GM15510 (cell line): ENCODE data around the gene STARD5.

Source experiments
- POLR2A ChIP-seq: IDR thresholded peaks from 3 replicates; pipeline ENCODE4 v1.6.1; 2011; ENCODE audit warnings: borderline replicate concordance; ENCODE audit not compliant: insufficient read length; ENCODE audit errors: extremely low read depth

The STARD5 gene

DNA sequence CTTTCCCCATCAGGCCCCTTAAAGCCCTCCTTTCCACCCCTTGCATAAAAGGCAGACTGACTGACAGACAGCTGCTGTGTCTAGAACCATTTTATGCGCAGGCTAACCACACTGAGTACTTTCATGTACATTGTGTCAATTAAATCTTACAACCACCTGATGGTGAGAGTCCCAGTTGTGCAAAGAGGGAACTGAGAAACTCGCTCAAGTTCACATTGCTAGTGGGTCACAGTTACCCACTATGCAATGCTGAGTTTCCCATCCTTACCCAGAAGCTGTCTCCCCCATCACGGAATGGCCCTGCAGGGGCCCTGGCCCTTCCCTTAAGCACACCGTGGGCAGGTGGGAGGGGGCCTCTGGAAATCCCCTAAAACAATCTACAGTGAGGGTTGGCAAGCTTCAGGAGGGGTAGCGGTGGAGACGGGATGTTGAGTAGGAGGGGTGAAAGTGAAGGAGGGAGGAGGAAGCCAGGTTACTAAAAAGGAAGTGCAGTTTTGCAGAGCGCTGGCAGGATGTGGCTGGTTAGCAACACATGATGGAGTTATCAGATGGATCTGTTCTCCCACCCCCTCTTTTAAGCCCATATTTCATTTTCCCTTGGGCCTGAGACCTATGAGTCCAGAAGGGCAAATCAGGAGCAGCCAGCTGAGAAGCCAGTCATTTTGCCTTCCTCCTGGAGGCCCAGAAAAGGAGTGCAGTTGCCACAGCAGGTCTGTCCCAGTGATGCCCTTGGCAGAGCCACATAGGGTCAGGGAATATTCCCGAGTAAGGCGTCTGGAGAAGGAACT, 30.0 kb downstream of the STARD5 start:
- no peak for TF ChIP-seq POLR2A

DNA sequence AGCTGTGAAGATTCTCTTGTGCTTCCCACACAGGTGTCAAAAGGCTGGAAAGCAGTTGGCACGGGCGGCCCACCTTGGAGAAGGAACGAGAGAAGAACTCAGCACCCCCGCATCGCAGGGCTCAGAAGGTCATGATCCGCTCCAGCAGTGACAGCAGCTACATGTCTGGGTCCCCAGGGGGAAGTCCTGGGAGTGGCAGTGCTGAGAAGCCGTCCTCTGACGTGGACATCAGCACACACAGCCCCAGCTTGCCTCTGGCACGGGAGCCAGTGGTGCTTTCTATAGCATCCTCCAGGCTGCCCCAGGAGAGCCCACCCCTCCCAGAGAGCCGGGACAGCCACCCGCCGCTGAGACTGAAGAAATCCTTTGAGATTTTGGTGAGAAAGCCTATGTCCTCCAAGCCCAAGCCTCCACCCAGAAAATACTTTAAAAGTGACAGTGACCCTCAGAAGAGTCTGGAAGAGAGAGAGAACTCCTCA, 31.4 kb downstream of the STARD5 start:
- peak; percentile 55 for TF ChIP-seq POLR2A

DNA sequence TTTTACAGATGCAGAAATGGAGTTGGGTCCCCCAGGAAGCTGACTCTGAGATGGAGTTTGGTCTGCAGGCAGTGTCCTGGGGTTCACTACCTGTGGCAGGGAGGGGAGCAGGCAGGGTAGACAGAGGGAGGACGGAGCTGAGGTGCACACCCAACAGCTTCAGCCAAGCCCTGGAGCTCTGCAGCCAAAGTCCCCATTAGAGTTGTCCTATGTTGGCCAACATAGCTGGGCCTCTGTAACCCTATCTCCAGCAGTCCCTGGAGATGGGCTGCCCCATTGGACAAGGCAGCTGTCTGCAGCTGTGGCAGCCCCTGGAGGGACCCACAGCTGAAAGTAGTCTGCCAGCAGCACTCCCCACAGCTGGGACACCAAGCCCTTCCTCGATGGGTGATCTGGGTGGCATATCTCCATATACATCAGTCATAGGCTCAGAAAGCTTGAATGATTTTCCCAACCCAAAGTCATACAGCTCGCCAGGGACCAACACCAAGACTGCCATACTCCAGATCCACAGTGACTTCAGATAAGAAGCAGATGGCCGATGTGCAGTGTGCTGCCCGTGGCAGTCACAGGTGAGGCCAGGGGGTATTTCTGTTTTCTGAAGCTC, 31.9 kb downstream of the STARD5 start:
- no peak for TF ChIP-seq POLR2A

DNA sequence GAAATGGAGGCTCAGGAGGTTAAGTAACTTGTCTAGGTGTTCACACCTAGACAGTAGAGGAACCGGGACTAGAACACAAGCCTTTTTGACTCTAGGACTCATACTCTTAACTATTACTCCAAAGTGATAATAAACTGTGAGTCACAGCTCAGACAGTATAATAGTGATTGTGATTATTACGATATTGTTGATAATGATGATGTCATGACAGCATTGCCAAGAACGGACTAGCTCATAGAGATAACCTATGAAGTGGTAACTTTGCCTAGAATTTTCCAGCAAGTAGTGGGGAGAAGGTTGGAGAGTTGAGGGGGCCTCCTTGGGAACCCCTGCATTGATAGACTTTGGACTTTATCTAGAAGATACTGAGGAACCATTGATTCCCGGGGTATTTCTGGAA, 34.0 kb downstream of the STARD5 start:
- no peak for TF ChIP-seq POLR2A

DNA sequence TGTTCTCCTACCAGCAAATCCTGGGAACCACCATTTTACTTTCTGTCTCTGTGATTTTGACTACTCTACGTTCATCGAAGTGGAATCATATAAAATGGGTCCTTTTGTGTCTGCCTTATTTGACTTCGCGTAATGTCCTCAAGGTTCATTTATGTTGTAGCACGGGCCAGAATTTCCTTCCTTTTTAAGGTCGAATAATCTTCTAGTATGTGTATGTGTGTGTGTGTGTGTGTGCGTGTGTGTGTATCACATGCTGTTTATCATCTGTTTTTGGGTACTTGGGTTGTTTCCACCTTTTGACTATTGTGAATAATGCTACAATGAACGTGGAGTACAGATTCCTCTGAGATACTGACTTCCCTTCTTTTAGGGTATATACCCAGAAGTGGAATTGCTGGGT, 35.3 kb downstream of the STARD5 start:
- no peak for TF ChIP-seq POLR2A

DNA sequence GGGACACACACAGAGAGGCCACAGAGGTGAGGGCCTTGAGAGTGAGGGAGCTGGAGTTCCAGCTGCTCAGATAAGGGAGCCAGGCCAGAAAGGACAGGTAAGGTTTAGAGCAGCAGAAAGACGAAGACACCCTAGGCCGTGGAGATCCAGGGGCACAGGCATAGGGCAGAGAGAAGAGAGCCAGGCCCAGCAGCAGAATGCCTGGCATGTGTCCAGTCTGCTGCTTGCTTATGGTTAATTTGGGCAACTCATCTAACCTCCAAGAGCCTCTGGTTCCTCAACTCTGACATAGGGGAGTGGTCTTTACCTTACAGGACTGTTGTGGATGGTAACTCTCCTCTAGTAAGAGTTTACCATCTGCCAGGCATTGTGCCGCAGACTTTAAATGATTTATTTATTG, 35.9 kb downstream of the STARD5 start:
- TF ChIP-seq POLR2A, result no peak

DNA sequence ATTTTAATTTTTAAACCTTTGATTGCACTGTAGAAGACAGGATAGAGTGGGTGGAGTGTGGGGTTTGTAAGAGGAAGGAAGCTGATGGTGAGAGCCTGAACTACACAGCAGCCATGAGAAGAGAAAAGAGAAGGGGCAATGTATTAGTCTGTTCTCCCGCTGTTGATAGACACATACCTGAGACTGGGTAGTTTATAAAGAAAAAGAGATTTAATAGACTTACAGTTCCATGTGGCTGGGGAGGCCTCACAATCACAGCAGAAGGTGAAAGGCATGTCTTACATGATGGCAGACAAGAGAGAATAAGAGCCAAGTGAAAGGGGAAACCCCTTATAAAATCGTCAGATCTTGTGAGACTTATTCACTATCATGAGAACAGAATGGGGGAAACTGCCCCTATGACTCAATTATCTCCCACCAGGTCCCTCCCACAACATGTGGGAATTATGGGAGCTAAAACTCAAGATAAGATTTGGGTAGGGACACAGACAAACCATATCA, 37.3 kb downstream of the STARD5 start:
- no peak for TF ChIP-seq POLR2A

DNA sequence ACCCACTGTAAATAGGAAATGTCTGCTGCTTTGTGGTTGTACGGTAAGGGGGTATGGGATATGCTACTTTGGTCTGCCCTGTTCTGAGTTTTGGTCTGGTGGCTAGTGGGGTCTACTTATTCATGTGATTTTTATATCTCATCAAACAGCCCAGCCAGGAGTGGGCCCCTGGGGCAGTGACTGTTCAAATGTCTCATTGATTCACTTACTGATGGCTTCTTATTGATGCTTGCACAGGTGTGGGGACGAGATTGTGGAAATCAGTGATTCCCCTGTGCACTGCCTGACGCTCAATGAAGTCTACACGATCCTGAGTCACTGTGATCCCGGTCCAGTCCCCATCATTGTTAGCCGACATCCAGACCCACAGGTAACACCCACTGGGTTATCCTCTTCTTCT, 38.5 kb downstream of the STARD5 start:
- no peak for TF ChIP-seq POLR2A

DNA sequence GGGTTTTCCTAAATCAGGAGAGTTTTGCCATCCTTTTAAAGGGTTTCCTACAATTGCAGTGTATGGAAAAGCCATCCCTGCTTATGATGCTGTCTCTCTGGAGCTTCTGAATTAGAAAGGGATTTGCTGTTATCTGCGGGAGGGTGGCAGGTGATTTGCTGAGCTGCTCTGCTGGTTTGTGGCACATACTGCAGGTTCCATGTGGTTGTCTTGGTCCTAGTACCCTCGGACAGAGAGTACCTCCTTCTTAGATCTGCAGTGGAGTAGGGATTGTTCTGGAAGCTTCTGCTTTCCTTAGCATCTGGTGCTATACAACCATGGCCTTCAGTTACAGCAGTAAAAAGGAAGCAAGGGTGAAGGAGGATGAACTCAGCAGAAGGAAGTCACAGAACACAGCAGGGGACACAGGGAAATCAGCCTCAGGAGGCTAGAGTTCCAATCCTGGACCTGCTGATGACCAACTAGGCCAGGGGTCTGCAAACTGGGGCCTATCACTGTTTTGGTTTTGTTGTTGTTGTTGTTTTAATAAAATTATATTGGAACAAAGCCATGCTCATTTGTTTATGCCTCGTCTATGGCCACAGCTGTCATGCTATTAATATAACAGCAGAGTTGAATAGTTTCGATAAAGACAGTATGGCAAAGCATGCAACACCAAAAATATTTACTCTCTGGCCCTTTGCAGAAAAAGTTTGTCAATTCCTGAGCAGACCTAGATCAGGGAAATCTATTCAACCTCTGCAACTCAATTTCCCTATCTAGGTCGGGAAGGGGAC, 39.5 kb downstream of the STARD5 start:
- no peak for TF ChIP-seq POLR2A

DNA sequence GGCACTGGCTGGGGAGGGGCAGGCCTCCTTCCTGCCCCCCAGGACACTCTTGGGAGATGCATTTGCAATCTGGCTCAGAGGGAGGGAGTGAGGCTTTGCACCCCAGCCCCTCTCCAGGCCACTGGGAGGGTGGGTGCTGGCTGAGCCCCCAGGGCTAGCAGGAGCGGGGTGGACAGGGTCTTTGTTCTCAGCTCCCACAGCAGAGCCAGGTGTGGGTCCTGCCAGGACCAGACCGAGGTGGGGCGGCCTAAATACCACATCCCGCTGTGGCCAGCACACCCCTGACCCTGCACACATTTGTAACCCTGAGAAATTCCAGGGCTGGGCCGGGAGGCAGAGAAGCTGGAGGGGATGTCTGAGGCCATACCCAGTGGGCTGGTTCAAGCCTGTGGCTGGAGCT, 41.0 kb downstream of the STARD5 start:
- no peak for TF ChIP-seq POLR2A

DNA sequence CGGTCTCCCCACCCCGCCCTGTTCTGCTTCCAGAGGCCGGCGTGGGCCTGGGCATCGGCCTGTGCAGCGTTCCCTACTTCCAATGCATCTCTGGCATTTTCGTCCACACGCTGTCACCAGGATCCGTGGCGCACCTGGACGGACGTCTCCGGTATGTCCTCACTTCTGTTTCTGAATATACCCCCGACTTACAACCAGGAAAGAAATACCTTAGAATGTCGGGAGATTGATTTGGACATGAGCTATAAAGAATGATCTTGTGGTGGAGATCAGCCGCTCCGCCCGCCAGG, 41.4 kb downstream of the STARD5 start:
- TF ChIP-seq POLR2A, result no peak

DNA sequence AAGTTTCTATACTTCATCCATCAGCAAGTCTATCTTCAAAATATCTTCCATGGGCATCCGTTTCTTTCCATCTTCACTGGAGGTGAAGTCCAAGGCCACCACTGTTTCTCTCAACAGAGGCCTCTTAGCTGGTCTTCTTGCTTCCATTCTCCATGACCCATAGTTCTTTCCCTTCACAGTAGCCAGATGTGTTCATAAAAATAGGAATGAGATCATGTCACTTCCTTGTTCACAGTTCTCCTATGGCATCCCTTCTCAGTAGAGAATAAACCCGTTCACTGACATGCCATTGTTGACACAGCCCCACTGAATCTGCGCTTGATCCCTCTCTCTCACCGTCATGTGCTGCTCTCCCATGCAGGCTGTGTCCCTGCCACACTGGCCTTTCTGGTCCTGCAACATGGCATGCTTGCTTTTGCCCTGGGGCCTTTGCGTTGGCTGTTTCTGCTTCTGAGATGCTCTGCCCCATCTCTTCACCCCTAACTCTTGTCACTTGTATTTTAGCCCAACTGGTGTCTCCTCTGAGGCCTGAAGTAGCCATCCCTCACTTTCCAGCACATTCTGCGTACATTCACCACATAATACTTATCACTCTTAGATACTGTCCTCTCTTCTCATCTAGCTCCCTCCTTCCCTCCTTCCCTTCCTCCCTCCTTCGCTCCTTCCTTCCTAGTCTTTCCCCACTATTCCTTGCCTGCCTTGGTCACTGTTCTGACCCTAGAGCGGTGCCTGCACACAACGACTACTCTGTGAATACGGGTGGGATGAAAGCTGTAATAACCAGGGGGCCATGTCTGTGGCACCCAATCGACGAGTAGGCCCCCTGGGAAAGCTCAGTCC, 42.0 kb downstream of the STARD5 start:
- no peak for TF ChIP-seq POLR2A

DNA sequence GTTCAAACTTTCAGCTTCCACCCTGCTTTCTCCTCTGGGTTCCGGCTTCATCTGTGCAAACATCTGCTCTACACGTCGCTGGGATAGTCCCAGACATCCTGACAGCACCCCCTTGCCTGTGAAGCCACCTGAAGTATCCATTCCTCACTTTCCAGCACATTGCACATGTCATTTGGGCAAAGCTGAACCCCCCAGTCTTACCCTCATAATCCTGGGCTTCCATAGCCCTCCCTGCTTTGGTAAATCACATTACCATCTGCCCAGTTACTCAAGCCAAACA, 42.5 kb downstream of the STARD5 start:
- TF ChIP-seq POLR2A, result no peak

DNA sequence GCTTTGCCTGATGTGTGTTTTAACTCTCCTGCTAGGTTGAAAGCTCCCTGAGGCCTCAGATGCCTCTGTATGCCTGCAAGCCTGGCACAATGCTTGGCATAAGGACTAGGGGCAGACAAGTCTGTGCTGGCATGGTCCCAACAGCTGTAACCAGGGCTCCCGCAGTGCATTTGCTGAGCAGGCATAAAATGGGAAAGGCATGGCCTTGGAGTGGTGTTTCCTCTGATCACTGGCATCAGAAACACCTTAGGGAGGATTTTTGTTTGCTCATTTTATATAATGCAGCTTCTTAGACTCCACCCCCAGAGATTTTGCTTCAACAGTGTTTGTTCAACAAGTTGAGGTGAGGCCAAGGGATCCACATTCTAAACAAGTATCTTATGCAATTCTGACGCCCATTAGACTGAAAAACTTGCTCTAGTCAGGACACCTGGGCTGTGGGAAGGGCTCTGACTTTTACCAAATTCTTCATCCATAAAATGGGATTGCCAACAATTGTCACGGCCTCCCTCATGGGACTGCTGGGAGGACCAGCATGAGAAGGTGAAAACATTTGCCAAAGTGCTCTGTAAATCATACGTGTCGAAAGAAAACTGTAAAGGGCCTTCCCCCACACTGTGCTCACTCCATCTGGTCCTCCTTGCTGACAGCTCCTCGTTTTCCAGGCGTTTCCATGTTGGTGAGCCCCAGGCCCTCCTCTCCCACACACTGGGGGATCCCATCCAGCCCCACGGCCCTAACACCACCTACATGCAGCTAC, 43.1 kb downstream of the STARD5 start:
- TF ChIP-seq POLR2A, result no peak
